SK-N-SH treated with all-trans-retinoic acid at 6 μM for 48 hours (cell line): ENCODE data around the gene ZNF473.

Experiments used
- ATAC-seq: fragments of 200-7000 bp; cut with Tn5 transposase; 3 replicates; pipeline ENCODE4 v1.9.1; 2020; ENCODE audit warnings: mild to moderate bottlenecking, moderate library complexity
- ARNTL ChIP-seq: fragments of 450-650 bp; formaldehyde crosslinking; IDR thresholded peaks from 2 replicates; pipeline ENCODE4 v1.5.0; 2020; ENCODE audit warnings: low read depth, mild to moderate bottlenecking, moderate library complexity, borderline replicate concordance
- CSDC2 ChIP-seq: fragments of 250-450 bp; sonication (Bioruptor Pico); IDR thresholded peaks from 2 replicates; pipeline ENCODE4 v1.5.0; 2020; ENCODE audit warnings: mild to moderate bottlenecking, moderate library complexity
- GLIS3 ChIP-seq: fragments of 250-450 bp; sonication (Bioruptor Pico); IDR thresholded peaks from 2 replicates; pipeline ENCODE4 v1.5.0; 2020; ENCODE audit warnings: mild to moderate bottlenecking, moderate library complexity
- ISL1 ChIP-seq: fragments of 250-450 bp; sonication (Bioruptor Pico); IDR thresholded peaks from 2 replicates; pipeline ENCODE4 v2.1.2; 2022; ENCODE audit warnings: mild to moderate bottlenecking, moderate library complexity
- OSR1 ChIP-seq: fragments of 250-450 bp; sonication (Bioruptor Pico); IDR thresholded peaks from 2 replicates; pipeline ENCODE4 v1.8.0; 2022; ENCODE audit warnings: moderate library complexity, mild to moderate bottlenecking, inconsistent platforms
- PPARA ChIP-seq: fragments of 250-450 bp; sonication (Bioruptor Pico); IDR thresholded peaks from 2 replicates; pipeline ENCODE4 v1.5.0; 2020; ENCODE audit warnings: mild to moderate bottlenecking, borderline replicate concordance
- RARB ChIP-seq: fragments of 250-450 bp; sonication (Bioruptor Pico); IDR thresholded peaks from 2 replicates; pipeline ENCODE4 v1.8.0; 2021; ENCODE audit warnings: mild to moderate bottlenecking, moderate library complexity
- SNAI2 ChIP-seq: fragments of 250-450 bp; sonication (Bioruptor Pico); IDR thresholded peaks from 2 replicates; pipeline ENCODE4 v1.5.0; 2020; ENCODE audit warnings: mild to moderate bottlenecking, moderate library complexity
- TCF4 ChIP-seq: fragments of 250-450 bp; sonication (Bioruptor Pico); IDR thresholded peaks from 2 replicates; pipeline ENCODE4 v1.8.0; 2021; ENCODE audit warnings: mild to moderate bottlenecking, moderate library complexity, borderline replicate concordance
- TOX ChIP-seq: fragments of 250-450 bp; sonication (Bioruptor Pico); IDR thresholded peaks from 2 replicates; pipeline ENCODE4 v1.8.0; 2021; ENCODE audit warnings: mild to moderate bottlenecking, moderate library complexity, borderline replicate concordance
- ZFP30 ChIP-seq: fragments of 450-650 bp; formaldehyde crosslinking; IDR thresholded peaks from 2 replicates; pipeline ENCODE4 v1.5.0; 2022; ENCODE audit warnings: mild to moderate bottlenecking, moderate library complexity
- ZNF70 ChIP-seq: fragments of 450-650 bp; formaldehyde crosslinking; IDR thresholded peaks from 2 replicates; pipeline ENCODE4 v1.5.0; 2020; ENCODE audit warnings: mild to moderate bottlenecking, moderate library complexity
- ZNF8 ChIP-seq: fragments of 450-650 bp; formaldehyde crosslinking; IDR thresholded peaks from 2 replicates; pipeline ENCODE4 v1.5.0; 2020; ENCODE audit warnings: mild to moderate bottlenecking, moderate library complexity
- TF ChIP-seq, protein P1 (sequence below): fragments of 250-450 bp; sonication (Bioruptor Pico); IDR thresholded peaks from 2 replicates; pipeline ENCODE4 v1.5.1; 2021; ENCODE audit warnings: mild to moderate bottlenecking, moderate library complexity
- TF ChIP-seq, protein P2 (sequence below): fragments of 250-450 bp; sonication (Bioruptor Pico); IDR thresholded peaks from 2 replicates; pipeline ENCODE4 v1.5.1; 2020; ENCODE audit warnings: low read depth, mild to moderate bottlenecking, moderate library complexity
- TF ChIP-seq, protein P3 (sequence below): fragments of 250-450 bp; sonication (Bioruptor Pico); IDR thresholded peaks from 2 replicates; pipeline ENCODE4 v1.5.0; 2020; ENCODE audit warnings: mild to moderate bottlenecking, moderate library complexity
- TF ChIP-seq, protein P4 (sequence below): fragments of 250-450 bp; sonication (Bioruptor Pico); IDR thresholded peaks from 2 replicates; pipeline ENCODE4 v1.8.0; 2020; ENCODE audit warnings: mild to moderate bottlenecking, moderate library complexity, borderline replicate concordance
- TF ChIP-seq, protein P5 (sequence below): fragments of 250-450 bp; sonication (Bioruptor Pico); IDR thresholded peaks from 2 replicates; pipeline ENCODE4 v1.8.0; 2021; ENCODE audit warnings: low read depth, mild to moderate bottlenecking, moderate library complexity, borderline replicate concordance

Gene ZNF473

DNA sequence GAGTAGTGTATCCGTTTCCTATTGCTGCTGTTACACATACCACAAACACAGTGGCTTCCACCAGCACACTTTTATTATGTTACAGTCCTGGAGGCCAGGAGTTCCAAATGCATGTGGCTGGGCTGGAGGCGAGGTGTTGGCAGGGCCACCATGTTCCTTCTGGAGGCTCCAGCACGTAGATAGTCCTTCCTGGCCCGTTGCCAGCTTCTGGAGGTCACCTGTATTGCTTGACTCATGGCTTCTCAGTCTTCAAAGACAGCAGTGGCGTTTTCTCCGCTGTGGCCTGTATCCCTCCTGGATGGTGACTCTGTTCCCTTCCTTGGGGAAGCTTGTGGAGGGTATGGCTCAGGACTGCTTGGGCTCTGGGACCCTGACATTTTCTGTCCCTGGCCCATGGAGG, 15.2 kb downstream of the ZNF473 start (continued):
- TF ChIP-seq, protein P1, sequence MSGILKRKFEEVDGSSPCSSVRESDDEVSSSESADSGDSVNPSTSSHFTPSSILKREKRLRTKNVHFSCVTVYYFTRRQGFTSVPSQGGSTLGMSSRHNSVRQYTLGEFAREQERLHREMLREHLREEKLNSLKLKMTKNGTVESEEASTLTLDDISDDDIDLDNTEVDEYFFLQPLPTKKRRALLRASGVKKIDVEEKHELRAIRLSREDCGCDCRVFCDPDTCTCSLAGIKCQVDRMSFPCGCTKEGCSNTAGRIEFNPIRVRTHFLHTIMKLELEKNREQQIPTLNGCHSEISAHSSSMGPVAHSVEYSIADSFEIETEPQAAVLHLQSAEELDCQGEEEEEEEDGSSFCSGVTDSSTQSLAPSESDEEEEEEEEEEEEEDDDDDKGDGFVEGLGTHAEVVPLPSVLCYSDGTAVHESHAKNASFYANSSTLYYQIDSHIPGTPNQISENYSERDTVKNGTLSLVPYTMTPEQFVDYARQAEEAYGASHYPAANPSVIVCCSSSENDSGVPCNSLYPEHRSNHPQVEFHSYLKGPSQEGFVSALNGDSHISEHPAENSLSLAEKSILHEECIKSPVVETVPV (CRISPR knock-in tag), result no peak

DNA sequence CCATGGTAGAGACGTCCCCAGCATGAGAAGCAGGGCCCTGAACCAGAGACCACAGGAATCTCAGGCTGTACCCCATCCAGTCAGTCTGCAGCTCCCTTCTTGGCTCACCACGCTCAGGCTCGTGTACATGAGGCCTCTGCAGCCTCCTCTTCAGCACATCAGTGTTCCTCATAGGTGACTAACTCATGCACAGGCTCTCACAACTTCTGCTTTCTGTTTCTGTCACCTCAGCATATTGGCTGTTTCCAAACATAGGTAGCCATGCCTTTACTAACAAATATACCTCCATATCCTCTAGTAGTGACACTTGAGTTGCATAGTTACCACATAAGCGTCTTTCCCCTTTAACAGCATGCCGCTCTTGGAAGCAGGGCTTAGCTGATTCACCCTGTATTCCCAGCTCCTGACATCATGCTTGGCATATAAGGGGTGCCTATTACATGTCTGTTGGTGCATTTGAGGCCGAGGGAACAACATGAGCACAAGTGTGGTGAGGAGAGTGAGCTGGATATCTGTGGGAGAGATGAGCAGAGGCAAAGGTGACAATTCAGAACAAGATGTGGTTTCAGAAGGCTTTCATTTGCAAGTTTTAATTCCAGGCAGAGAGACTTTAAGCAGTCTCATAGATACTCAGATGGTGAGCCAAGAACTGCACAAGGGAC, 16.7 kb downstream of the ZNF473 start:
- ATAC-seq, result no peak
- TF ChIP-seq OSR1 (no peak), ZNF8 (CRISPR knock-in tag) (no peak), ZFP30 (CRISPR knock-in tag) (no peak), TOX (CRISPR knock-in tag) (no peak), PPARA (CRISPR knock-in tag) (no peak), RARB (no peak), TCF4 (CRISPR knock-in tag) (no peak), CSDC2 (CRISPR knock-in tag) (no peak), ZNF70 (CRISPR knock-in tag) (no peak), ARNTL (CRISPR knock-in tag) (no peak), SNAI2 (CRISPR knock-in tag) (no peak), GLIS3 (CRISPR knock-in tag) (no peak), ISL1 (CRISPR knock-in tag) (no peak)
- TF ChIP-seq, protein P2, sequence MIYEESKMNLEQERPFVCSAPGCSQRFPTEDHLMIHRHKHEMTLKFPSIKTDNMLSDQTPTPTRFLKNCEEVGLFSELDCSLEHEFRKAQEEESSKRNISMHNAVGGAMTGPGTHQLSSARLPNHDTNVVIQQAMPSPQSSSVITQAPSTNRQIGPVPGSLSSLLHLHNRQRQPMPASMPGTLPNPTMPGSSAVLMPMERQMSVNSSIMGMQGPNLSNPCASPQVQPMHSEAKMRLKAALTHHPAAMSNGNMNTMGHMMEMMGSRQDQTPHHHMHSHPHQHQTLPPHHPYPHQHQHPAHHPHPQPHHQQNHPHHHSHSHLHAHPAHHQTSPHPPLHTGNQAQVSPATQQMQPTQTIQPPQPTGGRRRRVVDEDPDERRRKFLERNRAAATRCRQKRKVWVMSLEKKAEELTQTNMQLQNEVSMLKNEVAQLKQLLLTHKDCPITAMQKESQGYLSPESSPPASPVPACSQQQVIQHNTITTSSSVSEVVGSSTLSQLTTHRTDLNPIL (CRISPR knock-in tag), result no peak
- TF ChIP-seq, protein P3, sequence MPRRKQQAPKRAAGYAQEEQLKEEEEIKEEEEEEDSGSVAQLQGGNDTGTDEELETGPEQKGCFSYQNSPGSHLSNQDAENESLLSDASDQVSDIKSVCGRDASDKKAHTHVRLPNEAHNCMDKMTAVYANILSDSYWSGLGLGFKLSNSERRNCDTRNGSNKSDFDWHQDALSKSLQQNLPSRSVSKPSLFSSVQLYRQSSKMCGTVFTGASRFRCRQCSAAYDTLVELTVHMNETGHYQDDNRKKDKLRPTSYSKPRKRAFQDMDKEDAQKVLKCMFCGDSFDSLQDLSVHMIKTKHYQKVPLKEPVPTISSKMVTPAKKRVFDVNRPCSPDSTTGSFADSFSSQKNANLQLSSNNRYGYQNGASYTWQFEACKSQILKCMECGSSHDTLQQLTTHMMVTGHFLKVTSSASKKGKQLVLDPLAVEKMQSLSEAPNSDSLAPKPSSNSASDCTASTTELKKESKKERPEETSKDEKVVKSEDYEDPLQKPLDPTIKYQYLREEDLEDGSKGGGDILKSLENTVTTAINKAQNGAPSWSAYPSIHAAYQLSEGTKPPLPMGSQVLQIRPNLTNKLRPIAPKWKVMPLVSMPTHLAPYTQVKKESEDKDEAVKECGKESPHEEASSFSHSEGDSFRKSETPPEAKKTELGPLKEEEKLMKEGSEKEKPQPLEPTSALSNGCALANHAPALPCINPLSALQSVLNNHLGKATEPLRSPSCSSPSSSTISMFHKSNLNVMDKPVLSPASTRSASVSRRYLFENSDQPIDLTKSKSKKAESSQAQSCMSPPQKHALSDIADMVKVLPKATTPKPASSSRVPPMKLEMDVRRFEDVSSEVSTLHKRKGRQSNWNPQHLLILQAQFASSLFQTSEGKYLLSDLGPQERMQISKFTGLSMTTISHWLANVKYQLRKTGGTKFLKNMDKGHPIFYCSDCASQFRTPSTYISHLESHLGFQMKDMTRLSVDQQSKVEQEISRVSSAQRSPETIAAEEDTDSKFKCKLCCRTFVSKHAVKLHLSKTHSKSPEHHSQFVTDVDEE, result no peak
- TF ChIP-seq, protein P1 (CRISPR knock-in tag), result no peak
- TF ChIP-seq, protein P4, sequence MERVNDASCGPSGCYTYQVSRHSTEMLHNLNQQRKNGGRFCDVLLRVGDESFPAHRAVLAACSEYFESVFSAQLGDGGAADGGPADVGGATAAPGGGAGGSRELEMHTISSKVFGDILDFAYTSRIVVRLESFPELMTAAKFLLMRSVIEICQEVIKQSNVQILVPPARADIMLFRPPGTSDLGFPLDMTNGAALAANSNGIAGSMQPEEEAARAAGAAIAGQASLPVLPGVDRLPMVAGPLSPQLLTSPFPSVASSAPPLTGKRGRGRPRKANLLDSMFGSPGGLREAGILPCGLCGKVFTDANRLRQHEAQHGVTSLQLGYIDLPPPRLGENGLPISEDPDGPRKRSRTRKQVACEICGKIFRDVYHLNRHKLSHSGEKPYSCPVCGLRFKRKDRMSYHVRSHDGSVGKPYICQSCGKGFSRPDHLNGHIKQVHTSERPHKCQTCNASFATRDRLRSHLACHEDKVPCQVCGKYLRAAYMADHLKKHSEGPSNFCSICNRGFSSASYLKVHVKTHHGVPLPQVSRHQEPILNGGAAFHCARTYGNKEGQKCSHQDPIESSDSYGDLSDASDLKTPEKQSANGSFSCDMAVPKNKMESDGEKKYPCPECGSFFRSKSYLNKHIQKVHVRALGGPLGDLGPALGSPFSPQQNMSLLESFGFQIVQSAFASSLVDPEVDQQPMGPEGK (CRISPR knock-in tag), result no peak
- TF ChIP-seq, protein P5, sequence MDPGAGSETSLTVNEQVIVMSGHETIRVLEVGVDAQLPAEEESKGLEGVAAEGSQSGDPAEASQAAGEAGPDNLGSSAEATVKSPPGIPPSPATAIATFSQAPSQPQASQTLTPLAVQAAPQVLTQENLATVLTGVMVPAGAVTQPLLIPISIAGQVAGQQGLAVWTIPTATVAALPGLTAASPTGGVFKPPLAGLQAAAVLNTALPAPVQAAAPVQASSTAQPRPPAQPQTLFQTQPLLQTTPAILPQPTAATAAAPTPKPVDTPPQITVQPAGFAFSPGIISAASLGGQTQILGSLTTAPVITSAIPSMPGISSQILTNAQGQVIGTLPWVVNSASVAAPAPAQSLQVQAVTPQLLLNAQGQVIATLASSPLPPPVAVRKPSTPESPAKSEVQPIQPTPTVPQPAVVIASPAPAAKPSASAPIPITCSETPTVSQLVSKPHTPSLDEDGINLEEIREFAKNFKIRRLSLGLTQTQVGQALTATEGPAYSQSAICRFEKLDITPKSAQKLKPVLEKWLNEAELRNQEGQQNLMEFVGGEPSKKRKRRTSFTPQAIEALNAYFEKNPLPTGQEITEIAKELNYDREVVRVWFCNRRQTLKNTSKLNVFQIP (CRISPR knock-in tag), result no peak

DNA sequence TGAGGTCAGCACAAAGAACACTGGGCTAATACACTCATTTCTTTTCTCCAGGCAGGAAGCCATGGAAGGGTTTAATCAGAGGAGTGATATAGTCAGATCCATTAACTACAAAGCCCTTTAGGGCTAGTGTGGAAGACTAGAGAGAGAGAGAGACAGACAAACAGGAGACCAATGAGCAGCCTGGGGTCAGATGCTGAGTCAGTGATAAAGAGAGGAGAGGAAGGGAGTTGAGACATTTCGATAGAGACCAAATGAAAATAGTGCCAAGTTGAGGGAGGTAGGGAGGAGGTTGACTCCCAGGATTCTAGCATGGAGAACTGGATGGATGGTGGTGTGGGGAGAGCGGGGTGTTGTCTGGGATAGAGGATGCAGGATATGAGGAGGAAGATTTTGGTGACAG, 18.2 kb downstream of the ZNF473 start:
- TF ChIP-seq, protein P5 (CRISPR knock-in tag), result no peak
- TF ChIP-seq, protein P3, result no peak
- no peak for TF ChIP-seq PPARA (CRISPR knock-in tag)
- ATAC-seq, result no peak
